ENCODE data around the gene LY6G6D. TPM values are rescaled to one million over a fixed set of nuclear protein-coding genes. Genes with fewer than 3 reads are reported as not detected.

The LY6G6D gene
- total and polyA plus RNA-seq, 2 of the 13 experiments (the other 11 are each of a cell fraction or from before 2014, with no cell fraction given): not detected

GRCh38 chr6:31739639-31740396, 24.7 kb downstream of the LY6G6D start, which contains the start of gene MSH5 (continued):
- TF ChIP-seq ZBTB44 (CRISPR knock-in tag; IDR thresholded peaks at IDR 0.05) (no peak), FOXA3 (CRISPR knock-in tag; IDR thresholded peaks at IDR 0.05) (no peak), ZNF784 (CRISPR knock-in tag; IDR thresholded peaks at IDR 0.05; ENCODE audit: borderline replicate concordance) (peak; percentile 98), CHCHD3 (CRISPR knock-in tag; IDR thresholded peaks at IDR 0.05) (peak; percentile 99), ZNF639 (CRISPR knock-in tag; conservative IDR thresholded peaks at IDR 0.05) (peak; percentile 87), ZNF326 (CRISPR knock-in tag; IDR thresholded peaks at IDR 0.05; ENCODE audit: borderline replicate concordance) (no peak), POLR2AphosphoS2 (IDR thresholded peaks at IDR 0.05; ENCODE audit: low read depth, low read length) (no peak), PRDM15 (CRISPR knock-in tag; IDR thresholded peaks at IDR 0.05) (0 out of 2 replicates have a peak, but pooled peaks have one; percentile 46), ZNF350 (CRISPR knock-in tag; IDR thresholded peaks at IDR 0.05; ENCODE audit: borderline replicate concordance, low read depth) (no peak; the same call in 1 of the 2 replicates), SAP130 (CRISPR knock-in tag; IDR thresholded peaks at IDR 0.05; ENCODE audit: low read depth) (peak; percentile 97), ARNTL (CRISPR knock-in tag; IDR thresholded peaks at IDR 0.05) (peak; percentile 95), ZNF121 (CRISPR knock-in tag; IDR thresholded peaks at IDR 0.05) (peak; percentile 12; the same call in 1 of the 2 replicates), ZNF570 (CRISPR knock-in tag; IDR thresholded peaks at IDR 0.05; ENCODE audit: borderline replicate concordance) (peak; percentile 98), ZNF383 (CRISPR knock-in tag; IDR thresholded peaks at IDR 0.05; ENCODE audit: borderline replicate concordance) (no peak), NFATC3 (CRISPR knock-in tag; IDR thresholded peaks at IDR 0.05) (peak; percentile 90), JDP2 (CRISPR knock-in tag; IDR thresholded peaks at IDR 0.05; ENCODE audit: borderline replicate concordance) (peak; percentile 94), PHF8 (CRISPR knock-in tag; IDR thresholded peaks at IDR 0.05) (peak; percentile 76), ATRX (CRISPR knock-in tag; IDR thresholded peaks at IDR 0.05; ENCODE audit: borderline replicate concordance) (no peak; the same call in 1 of the 2 replicates), HDAC6 (IDR thresholded peaks at IDR 0.05; ENCODE audit: low read depth, low read length) (no peak), MNT (IDR thresholded peaks at IDR 0.05) (peak; percentile 77), DNMT3B (CRISPR knock-in tag; conservative IDR thresholded peaks at IDR 0.05) (peak; percentile 93)

All from HepG2 (cell line).